ENCODE results near the gene SLC2A3.
"Not testable (repeated sequence)": the region's sequence is repeated elsewhere in the genome, so short reads cannot be mapped to it uniquely, and the experiment has no call there.

Gene SLC2A3

GRCh38 chr12:7915661-7916403 lies 20.2 kb downstream of the SLC2A3 start:
- DNase-seq (ENCODE audit: low spot score): peak; percentile 27

GRCh38 chr12:7910106-7910505 lies 25.9 kb downstream of the SLC2A3 start:
- DNase-seq (ENCODE audit: low spot score): not testable (repeated sequence)

- peak; percentile 33 for DNase-seq (ENCODE audit: low spot score)
These were observed 29.0 kb downstream of the SLC2A3 start for GRCh38 chr12:7907009-7907408.

GRCh38 chr12:7906303-7906702 lies 29.7 kb downstream of the SLC2A3 start:
- not testable (repeated sequence) for DNase-seq (ENCODE audit: low spot score)

- DNase-seq (ENCODE audit: low spot score): not testable (repeated sequence)
These were observed 30.3 kb downstream of the SLC2A3 start for GRCh38 chr12:7905600-7906125.

GRCh38 chr12:7905071-7905470 lies 30.9 kb downstream of the SLC2A3 start:
- DNase-seq (ENCODE audit: low spot score): peak; percentile 31

GRCh38 chr12:7902416-7902815 lies 33.6 kb downstream of the SLC2A3 start:
- DNase-seq (ENCODE audit: low spot score): not testable (repeated sequence)

- no peak for DNase-seq (ENCODE audit: low spot score)
These were observed 36.2 kb downstream of the SLC2A3 start for GRCh38 chr12:7899755-7900154.

GRCh38 chr12:7896726-7897125 lies 39.3 kb downstream of the SLC2A3 start:
- not testable (repeated sequence) for DNase-seq (ENCODE audit: low spot score)

- no peak for DNase-seq (ENCODE audit: low spot score)
These were observed 43.6 kb downstream of the SLC2A3 start for GRCh38 chr12:7892186-7892980.

- no peak for DNase-seq (ENCODE audit: low spot score)
These were observed 51.3 kb downstream of the SLC2A3 start for GRCh38 chr12:7884689-7885088.

GRCh38 chr12:7881736-7882120 lies 54.3 kb downstream of the SLC2A3 start:
- not testable (repeated sequence) for DNase-seq (ENCODE audit: low spot score)

- DNase-seq (ENCODE audit: low spot score): not testable (repeated sequence)
These were observed 54.8 kb downstream of the SLC2A3 start for GRCh38 chr12:7880952-7881735.

- DNase-seq (ENCODE audit: low spot score): no peak
These were observed 56.7 kb downstream of the SLC2A3 start for GRCh38 chr12:7879246-7879645.

- no peak for DNase-seq (ENCODE audit: low spot score)
These were observed 58.6 kb downstream of the SLC2A3 start for GRCh38 chr12:7877420-7877819.

GRCh38 chr12:7872566-7873319 lies 63.2 kb downstream of the SLC2A3 start, which contains the start of gene SLC2A14:
Gene SLC2A14, minus strand, starts transcription at chr12:7872915. Its CDS starts 3,035 bp downstream, at chr12:7869880.
- no peak for DNase-seq (ENCODE audit: low spot score)

- DNase-seq (ENCODE audit: low spot score): no peak
These were observed 65.7 kb downstream of the SLC2A3 start for GRCh38 chr12:7870335-7870734.

All from D341Med (cell line).